ENCODE results near the gene BARHL2.

The BARHL2 gene

DNA sequence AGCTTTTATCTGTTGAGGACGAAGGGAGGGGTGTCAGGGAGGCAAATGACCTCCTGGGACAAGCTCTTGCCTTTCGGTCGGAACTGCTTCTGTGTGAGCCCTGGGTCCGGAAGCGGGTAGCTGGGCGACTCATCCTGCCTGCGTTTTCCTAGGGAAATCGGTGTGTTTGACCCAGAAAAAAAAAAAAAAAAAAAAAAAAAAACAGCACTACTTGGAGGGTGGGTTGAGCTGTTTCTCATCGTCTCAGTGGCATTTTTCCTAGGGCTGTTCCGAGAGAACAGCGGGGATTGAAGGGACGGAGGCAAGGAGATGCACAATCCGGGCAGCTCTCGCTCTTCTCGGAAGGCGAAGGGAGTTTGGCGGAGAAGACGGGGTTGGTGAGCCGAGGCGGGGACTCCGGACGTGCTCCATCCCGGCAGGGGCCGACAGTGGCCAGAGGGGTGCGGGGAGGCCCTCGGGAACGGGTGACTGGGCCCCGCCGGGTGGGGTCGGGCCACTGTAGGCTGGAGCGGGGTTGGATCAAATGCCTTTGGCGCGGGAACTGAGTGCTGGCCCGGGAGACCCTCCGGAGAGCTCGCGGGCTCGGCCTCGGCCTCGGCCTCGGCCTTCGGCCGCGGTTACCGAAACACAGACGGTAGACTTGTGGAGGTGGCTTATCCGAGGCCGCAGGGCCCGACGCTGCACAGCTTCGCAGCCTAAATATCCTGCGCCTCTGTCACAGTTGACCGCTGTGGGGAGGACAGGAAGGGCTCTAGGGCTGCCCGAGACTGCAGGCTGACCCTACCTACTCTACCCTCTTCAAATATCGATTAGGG lies 2.4 kb upstream of the BARHL2 start:
- H3K4me3 Mint-ChIP-seq, result peak overlapping the region; percentile 36
- peaks cover 17% of the 10 kb centered on the region for H3K36me3 Mint-ChIP-seq
- DNase-seq, result no peak
- no peaks in the 10 kb centered on the region for H3K9me3 Mint-ChIP-seq
- peak overlapping the region; percentile 75 for H3K27ac Mint-ChIP-seq
- peaks cover 99% of the 10 kb centered on the region for H3K27me3 Mint-ChIP-seq
- peaks cover 27% of the 10 kb centered on the region for H3K4me1 Mint-ChIP-seq
- CTCF ChIA-PET, result interaction anchor here (1.0 to 2.2 kb wide), 3 partner anchors 10 to 245 kb away, joined by 3 to 6 read pairs (median 4); no protein-coding TSS in a partner anchor

GRCh38 chr1:90718411-90719329 lies 1.6 kb upstream of the BARHL2 start:
- H3K4me1 Mint-ChIP-seq, result peaks cover 21% of the 10 kb centered on the region
- H3K27me3 Mint-ChIP-seq, result peaks cover 99% of the 10 kb centered on the region
- H3K36me3 Mint-ChIP-seq, result peaks cover 17% of the 10 kb centered on the region
- peak overlapping the region; percentile 37 for H3K4me3 Mint-ChIP-seq
- CTCF ChIA-PET, result interaction anchor here (1.8 kb wide), 1 partner anchor 9 kb away, joined by 4 read pairs; no protein-coding TSS in a partner anchor
- peak overlapping the region; percentile 82 for H3K27ac Mint-ChIP-seq
- DNase-seq, result no peak
- H3K9me3 Mint-ChIP-seq, result no peaks in the 10 kb centered on the region

DNA sequence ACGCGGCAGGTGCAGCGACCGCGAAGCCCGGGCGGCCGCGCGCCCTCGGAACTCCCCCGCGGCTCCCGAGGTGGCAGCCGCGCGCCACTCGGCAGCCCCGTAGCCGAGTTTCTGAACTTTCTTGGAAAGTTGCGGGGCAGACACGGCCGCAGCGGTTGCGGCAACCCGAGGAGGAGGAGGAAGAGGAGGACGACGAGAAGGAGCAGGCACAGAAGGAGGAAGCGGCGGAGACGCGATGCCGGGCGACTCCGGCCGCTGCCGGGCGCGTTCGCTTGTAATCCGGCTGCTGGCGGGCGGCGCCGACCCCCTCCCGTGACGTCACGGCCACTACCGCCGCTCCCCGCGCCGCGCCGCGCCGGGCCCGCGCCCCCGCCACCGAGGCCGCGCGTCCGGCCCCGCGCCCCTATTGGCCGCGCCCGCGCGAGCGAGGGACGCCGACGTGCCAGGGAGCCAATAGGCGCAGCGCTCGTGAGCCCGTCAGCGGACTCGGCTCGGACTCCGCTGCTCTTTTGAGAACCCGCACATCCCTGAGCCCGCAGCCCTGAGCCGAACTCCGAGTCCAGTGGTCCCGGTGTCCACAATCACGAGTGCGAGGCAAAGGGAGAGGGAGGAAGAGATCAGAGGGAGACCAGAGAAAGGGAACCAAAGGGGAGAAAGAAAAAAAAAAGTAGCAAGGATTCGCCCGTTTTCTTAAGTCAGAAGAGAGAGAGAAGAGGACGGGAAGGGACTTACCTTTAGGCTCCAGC lies 736 bp upstream of the BARHL2 start:
- Mint-ChIP-seq H3K4me3 (peak overlapping the region; percentile 37), H3K27ac (peak overlapping the region; percentile 82), H3K4me1 (peaks cover 17% of the 10 kb centered on the region), H3K9me3 (no peaks in the 10 kb centered on the region), H3K27me3 (peaks cover 99% of the 10 kb centered on the region), H3K36me3 (peaks cover 18% of the 10 kb centered on the region)
- CTCF ChIA-PET, result no interaction called here
- no peak for DNase-seq

- no peak for DNase-seq
- Mint-ChIP-seq H3K27me3 (peaks cover 99% of the 10 kb centered on the region), H3K9me3 (no peaks in the 10 kb centered on the region), H3K4me3 (peak overlapping the region; percentile 44), H3K4me1 (peaks cover 17% of the 10 kb centered on the region), H3K27ac (peak overlapping the region; percentile 86), H3K36me3 (peaks cover 19% of the 10 kb centered on the region)
- CTCF ChIA-PET, result no interaction called here
Measured at GRCh38 chr1:90717356-90717664, 208 bp upstream of the BARHL2 start.

DNA sequence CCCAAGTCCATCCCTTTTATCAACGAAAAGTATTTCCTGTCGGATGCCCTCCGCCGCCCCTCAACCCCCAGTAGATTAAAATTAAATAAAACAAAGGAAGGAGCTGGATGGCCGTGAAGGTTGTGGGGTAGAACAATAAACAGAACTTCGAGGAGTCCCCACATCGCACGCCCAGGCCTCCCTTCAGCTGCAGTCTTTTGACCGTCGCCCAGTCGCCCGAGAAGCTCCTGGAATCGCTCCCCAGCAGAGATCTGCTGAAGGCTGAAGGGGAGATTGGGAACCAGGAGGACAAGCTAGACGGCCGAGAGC lies 905 bp downstream of the BARHL2 start:
- peaks cover 19% of the 10 kb centered on the region for H3K36me3 Mint-ChIP-seq
- H3K27me3 Mint-ChIP-seq, result peaks cover 100% of the 10 kb centered on the region
- H3K4me1 Mint-ChIP-seq, result peaks cover 14% of the 10 kb centered on the region
- CTCF ChIA-PET, result interaction anchor here (0.8 kb wide), 1 partner anchor 14 kb away, joined by 3 read pairs; no protein-coding TSS in a partner anchor
- no peak overlapping the region for H3K4me3 Mint-ChIP-seq
- peak overlapping the region; percentile 86 for H3K27ac Mint-ChIP-seq
- no peak for DNase-seq
- H3K9me3 Mint-ChIP-seq, result no peaks in the 10 kb centered on the region

- peaks cover 100% of the 10 kb centered on the region for H3K27me3 Mint-ChIP-seq
- no peak for DNase-seq
- no peaks in the 10 kb centered on the region for H3K9me3 Mint-ChIP-seq
Measured at GRCh38 chr1:90715309-90715708, 1.8 kb downstream of the BARHL2 start.

GRCh38 chr1:90714521-90714951 lies 2.6 kb downstream of the BARHL2 start:
- no peak for DNase-seq
- CTCF ChIA-PET, result interaction anchor here (1.3 kb wide), 1 partner anchor 17 kb away, joined by 3 read pairs; no protein-coding TSS in a partner anchor
- Mint-ChIP-seq H3K27me3 (peaks cover 100% of the 10 kb centered on the region), H3K4me3 (no peak overlapping the region), H3K4me1 (peaks cover 14% of the 10 kb centered on the region), H3K27ac (peak overlapping the region; percentile 42), H3K36me3 (peaks cover 16% of the 10 kb centered on the region), H3K9me3 (no peaks in the 10 kb centered on the region)

More at GRCh38 chr1:90715309-90715708, 1.8 kb downstream of the BARHL2 start:
- Mint-ChIP-seq H3K27ac (no peak overlapping the region), H3K4me1 (peaks cover 14% of the 10 kb centered on the region), H3K4me3 (no peak overlapping the region), H3K36me3 (peaks cover 18% of the 10 kb centered on the region)
- CTCF ChIA-PET, result no interaction called here

- Mint-ChIP-seq H3K4me1 (peaks cover 11% of the 10 kb centered on the region), H3K27me3 (peaks cover 100% of the 10 kb centered on the region), H3K36me3 (peaks cover 13% of the 10 kb centered on the region), H3K4me3 (no peak overlapping the region), H3K27ac (no peak overlapping the region), H3K9me3 (no peaks in the 10 kb centered on the region)
- CTCF ChIA-PET, result interaction anchor here (1.3 kb wide), 1 partner anchor 17 kb away, joined by 3 read pairs; no protein-coding TSS in a partner anchor
- DNase-seq, result no peak
Measured at GRCh38 chr1:90713741-90714509, 3.2 kb downstream of the BARHL2 start.

DNA sequence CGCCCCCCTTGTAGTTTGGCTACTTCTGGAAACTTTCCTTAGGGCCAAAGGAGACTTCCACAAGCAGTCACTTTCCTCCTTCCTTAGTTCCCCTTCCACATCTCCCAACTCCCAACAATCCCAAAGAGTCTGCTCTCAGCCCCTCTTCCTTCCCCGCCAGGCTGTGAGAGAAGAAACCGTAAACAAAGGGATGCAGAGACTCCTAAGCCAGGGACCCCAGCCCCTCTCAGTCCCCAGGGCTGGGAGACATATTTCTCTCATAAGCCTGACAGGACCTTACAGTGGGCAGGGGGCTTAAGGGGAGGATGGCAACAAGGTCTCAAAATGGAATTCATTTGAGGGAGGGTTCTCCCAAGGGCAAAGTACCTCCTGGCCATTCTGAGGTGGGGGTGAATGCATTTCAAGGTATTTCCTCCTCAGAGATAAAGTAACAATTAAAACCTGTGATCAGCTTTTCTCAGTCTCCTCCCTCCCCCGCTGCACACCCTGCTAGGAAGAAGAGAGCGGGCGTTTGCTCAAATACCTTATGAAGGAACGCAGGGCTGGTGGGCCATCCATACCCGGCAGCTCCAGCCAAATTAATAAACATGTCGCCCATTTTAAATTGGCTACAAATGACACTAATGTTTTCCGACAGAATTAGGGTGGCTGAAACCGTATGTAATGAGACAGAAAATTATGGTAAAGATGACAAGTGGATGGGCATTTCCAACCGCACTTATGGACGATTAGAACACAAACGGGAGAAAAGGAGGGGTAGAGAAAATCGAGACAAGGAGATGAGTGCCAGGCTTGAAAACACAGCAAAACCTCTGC lies 4.0 kb downstream of the BARHL2 start:
- H3K4me3 Mint-ChIP-seq, result no peak overlapping the region
- no peak for DNase-seq
- CTCF ChIA-PET, result interaction anchor here (1.3 kb wide), 1 partner anchor 18 kb away, joined by 3 read pairs; no protein-coding TSS in a partner anchor

DNA sequence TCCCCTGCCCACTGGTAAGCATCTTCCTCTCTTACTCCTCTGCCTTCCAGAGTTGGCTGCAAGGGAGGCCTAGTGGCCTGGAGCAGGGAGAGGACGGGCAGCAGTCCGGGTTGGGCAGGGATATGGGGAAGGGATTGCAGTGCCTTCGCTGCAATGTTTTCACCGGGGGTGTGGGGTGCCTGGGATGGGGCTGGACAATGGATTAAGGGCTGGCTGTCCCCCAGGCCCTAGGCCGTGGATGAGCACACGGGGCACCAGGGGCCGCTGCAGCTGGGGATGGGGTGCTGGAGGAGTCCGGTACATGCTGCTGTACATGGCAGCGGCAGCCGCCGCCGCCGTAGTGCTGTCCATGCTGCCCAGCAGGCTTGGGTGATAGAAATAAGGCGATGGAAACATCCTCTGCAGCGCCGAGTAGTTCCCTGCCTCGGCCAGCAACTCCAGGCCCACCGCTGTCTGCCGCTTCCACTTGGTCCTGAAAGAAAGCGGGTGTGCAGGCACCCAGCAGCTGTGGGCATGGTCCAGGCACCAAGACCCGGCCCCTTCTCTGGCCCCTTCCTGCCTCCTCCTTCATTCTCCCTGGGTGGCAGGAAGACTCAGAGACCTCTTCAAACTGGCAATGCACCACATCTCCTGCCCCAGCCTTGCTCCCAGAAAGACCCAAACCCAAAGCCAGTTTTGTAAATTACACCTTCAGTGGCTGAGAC lies 4.8 kb downstream of the BARHL2 start:
- H3K4me3 Mint-ChIP-seq, result no peak overlapping the region
- H3K36me3 Mint-ChIP-seq, result peaks cover 7% of the 10 kb centered on the region
- peaks cover 5% of the 10 kb centered on the region for H3K4me1 Mint-ChIP-seq
- no peak for DNase-seq
- H3K27me3 Mint-ChIP-seq, result peaks cover 100% of the 10 kb centered on the region
- no peak overlapping the region for H3K27ac Mint-ChIP-seq
- no peaks in the 10 kb centered on the region for H3K9me3 Mint-ChIP-seq
- CTCF ChIA-PET, result no interaction called here

More for the DNA sequence above, 4.0 kb downstream of the BARHL2 start:
- peaks cover 6% of the 10 kb centered on the region for H3K4me1 Mint-ChIP-seq
- no peaks in the 10 kb centered on the region for H3K9me3 Mint-ChIP-seq
- peaks cover 9% of the 10 kb centered on the region for H3K36me3 Mint-ChIP-seq
- no peak overlapping the region for H3K27ac Mint-ChIP-seq
- H3K27me3 Mint-ChIP-seq, result peaks cover 100% of the 10 kb centered on the region

- H3K27ac Mint-ChIP-seq, result no peak overlapping the region
- no peak for DNase-seq
- peaks cover 6% of the 10 kb centered on the region for H3K4me1 Mint-ChIP-seq
- peaks cover 100% of the 10 kb centered on the region for H3K27me3 Mint-ChIP-seq
- CTCF ChIA-PET, result interaction anchor here (1.6 kb wide), 2 partner anchors 13 to 139 kb away, joined by 3 to 4 read pairs; no protein-coding TSS in a partner anchor
- H3K36me3 Mint-ChIP-seq, result peaks cover 5% of the 10 kb centered on the region
- no peak overlapping the region for H3K4me3 Mint-ChIP-seq
- H3K9me3 Mint-ChIP-seq, result no peaks in the 10 kb centered on the region
Measured at GRCh38 chr1:90711696-90712095, 5.4 kb downstream of the BARHL2 start.
